K562 (cell line): ENCODE measurements around the gene FGF11. TPM values are rescaled to one million over a fixed set of nuclear protein-coding genes. Genes with fewer than 3 reads are reported as not detected.

Experiments used
- HOMEZ ChIP-seq: fragments of 250-450 bp; sonication (Bioruptor Pico); IDR thresholded peaks from 2 replicates; pipeline ENCODE4 v1.4.0; 2020; ENCODE audit warnings: mild to moderate bottlenecking, moderate library complexity
- KDM5B ChIP-seq: fragments of 200-600 bp; sonication (generic); IDR thresholded peaks from 2 replicates; pipeline ENCODE4 v1.6.1; 2012; ENCODE audit warnings: low read depth, mild to moderate bottlenecking, moderate library complexity, low read length, control low read depth, inconsistent platforms; ENCODE audit not compliant: insufficient replicate concordance
- NRF1 ChIP-seq, 2 experiments: fragments of 450-650 bp; IDR thresholded peaks in 1 of 2; conservative IDR thresholded peaks in 1 of 2; 2 replicates each; pipeline ENCODE4 v1.6.1; 2014; ENCODE audit warnings: mild to moderate bottlenecking in 2 of 2
- PBX2 ChIP-seq, 2 experiments: IDR thresholded peaks in 1 of 2; conservative IDR thresholded peaks in 1 of 2; 2 replicates each; pipeline ENCODE4 v1.6.1; 2016; ENCODE audit warnings: low read depth in 2 of 2, mild to moderate bottlenecking in 1 of 2, missing compliant biosample characterization in 1 of 2, missing genetic modification characterization in 1 of 2, moderate library complexity in 1 of 2
- RBM14 ChIP-seq: fragments of 200-400 bp; formaldehyde crosslinking; IDR thresholded peaks from 2 replicates; pipeline ENCODE4 v1.6.1; 2018; ENCODE audit warnings: low read depth, mild to moderate bottlenecking, low read length, moderate library complexity, borderline replicate concordance; ENCODE audit not compliant: insufficient read depth
- SMC3 ChIP-seq: conservative IDR thresholded peaks from 2 replicates; pipeline ENCODE4 v1.6.1; 2011; ENCODE audit warnings: low read depth, low read length, improper control_type of control experiment; ENCODE audit not compliant: insufficient read depth
- SP1 ChIP-seq: sonication (generic); formaldehyde crosslinking; IDR thresholded peaks from 2 replicates; pipeline ENCODE4 v1.8.1; 2022; ENCODE audit warnings: mild to moderate bottlenecking, missing genetic modification reagents
- ZNF445 ChIP-seq: fragments of 250-450 bp; sonication (Bioruptor Pico); IDR thresholded peaks from 2 replicates; pipeline ENCODE4 v1.4.0; 2020; ENCODE audit warnings: low read depth, mild to moderate bottlenecking, moderate library complexity
- ZNF589 ChIP-seq: fragments of 200-800 bp; sonication (Bioruptor generic); IDR thresholded peaks from 2 replicates; pipeline ENCODE4 v1.6.1; 2016; ENCODE audit warnings: low read depth, missing genetic modification characterization, missing compliant biosample characterization
- ZNF830 ChIP-seq: fragments of 250-450 bp; sonication (Bioruptor Pico); IDR thresholded peaks from 2 replicates; pipeline ENCODE4 v1.5.0; 2021; ENCODE audit warnings: mild to moderate bottlenecking
- polyA plus RNA-seq, 8 experiments: library from polyadenylated mRNA; depleted of rRNA in 4 of 8; stranded (reverse) in 5 of 8; unstranded in 3 of 8; fragments of >200 nt; fragmentation: Nextera tagmentation in 2 of 8; fragmentation: Illumina TruSeq in 1 of 8; extraction: Ambion mirVana in 2 of 8; extraction: Trizol in 1 of 8; gene quantifications; 2 replicates each; pipeline versions ENCODE4 v1.2.1 to v1.2.3, GENCODE V29; 2011 to 2014; ENCODE audit warnings: inconsistent platforms in 1 of 8, missing spikeins in 1 of 8
- total RNA-seq, 7 experiments: library from RNA; depleted of rRNA in 6 of 7; stranded (reverse); fragments of >200 nt in 6 of 7; fragmentation: Illumina TruSeq in 2 of 7; extraction: Trizol in 2 of 7; gene quantifications; 2 replicates each; pipeline versions ENCODE4 v1.2.1 to v1.2.3, GENCODE V29; 2011 to 2021; ENCODE audit warnings: low replicate concordance in 1 of 7
- TF ChIP-seq, protein P1 (sequence below): fragments of 450-650 bp; IDR thresholded peaks from 2 replicates; pipeline ENCODE4 v1.6.1; 2016; ENCODE audit warnings: low read depth, mild to moderate bottlenecking, moderate library complexity
- TF ChIP-seq, protein P2 (sequence below), 2 experiments: fragments of 450-650 bp in 1 of 2; sonication (generic) in 1 of 2; formaldehyde crosslinking; conservative IDR thresholded peaks; 2 replicates each; pipeline versions ENCODE4 v1.4.0 to v1.8.1; 2020 to 2022; ENCODE audit warnings: mild to moderate bottlenecking in 1 of 2, missing genetic modification reagents in 1 of 2
- TF ChIP-seq, protein P3 (sequence below): fragments of 200-800 bp; sonication (Bioruptor generic); IDR thresholded peaks from 2 replicates; pipeline ENCODE4 v1.6.1; 2017; ENCODE audit warnings: missing genetic modification characterization, missing compliant biosample characterization

The FGF11 gene
- total and polyA plus RNA-seq, 9 of the 15 experiments (the other 6 are each of a cell fraction or from before 2014, with no cell fraction given) = 1.2 to 7.5 (median 3.0) TPM

GRCh38 chr17:7484067-7484918 lies 45.0 kb downstream of the FGF11 start, which contains the start of gene POLR2A (continued):
- peak; percentile 85 for TF ChIP-seq ZNF589 (CRISPR knock-in tag)
- TF ChIP-seq ZNF445 (CRISPR knock-in tag) = 0 out of 2 replicates have a peak, but pooled peaks have one; percentile 49
- TF ChIP-seq, protein P1, sequence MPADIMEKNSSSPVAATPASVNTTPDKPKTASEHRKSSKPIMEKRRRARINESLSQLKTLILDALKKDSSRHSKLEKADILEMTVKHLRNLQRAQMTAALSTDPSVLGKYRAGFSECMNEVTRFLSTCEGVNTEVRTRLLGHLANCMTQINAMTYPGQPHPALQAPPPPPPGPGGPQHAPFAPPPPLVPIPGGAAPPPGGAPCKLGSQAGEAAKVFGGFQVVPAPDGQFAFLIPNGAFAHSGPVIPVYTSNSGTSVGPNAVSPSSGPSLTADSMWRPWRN = 0 out of 2 replicates have a peak, but pooled peaks have one; percentile 7
- TF ChIP-seq, protein P2, sequence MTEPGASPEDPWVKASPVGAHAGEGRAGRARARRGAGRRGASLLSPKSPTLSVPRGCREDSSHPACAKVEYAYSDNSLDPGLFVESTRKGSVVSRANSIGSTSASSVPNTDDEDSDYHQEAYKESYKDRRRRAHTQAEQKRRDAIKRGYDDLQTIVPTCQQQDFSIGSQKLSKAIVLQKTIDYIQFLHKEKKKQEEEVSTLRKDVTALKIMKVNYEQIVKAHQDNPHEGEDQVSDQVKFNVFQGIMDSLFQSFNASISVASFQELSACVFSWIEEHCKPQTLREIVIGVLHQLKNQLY (CRISPR knock-in tag; conservative IDR thresholded peaks at IDR 0.05) = 0 out of 4 replicates have a peak, but pooled peaks of 1 of the 2 experiments have one; percentile 69
- TF ChIP-seq HOMEZ = no peak
- 0 out of 2 replicates have a peak, but pooled peaks have one; percentile 71 for TF ChIP-seq ZNF830
- peak; percentile 99 for TF ChIP-seq KDM5B
- TF ChIP-seq, protein P3, sequence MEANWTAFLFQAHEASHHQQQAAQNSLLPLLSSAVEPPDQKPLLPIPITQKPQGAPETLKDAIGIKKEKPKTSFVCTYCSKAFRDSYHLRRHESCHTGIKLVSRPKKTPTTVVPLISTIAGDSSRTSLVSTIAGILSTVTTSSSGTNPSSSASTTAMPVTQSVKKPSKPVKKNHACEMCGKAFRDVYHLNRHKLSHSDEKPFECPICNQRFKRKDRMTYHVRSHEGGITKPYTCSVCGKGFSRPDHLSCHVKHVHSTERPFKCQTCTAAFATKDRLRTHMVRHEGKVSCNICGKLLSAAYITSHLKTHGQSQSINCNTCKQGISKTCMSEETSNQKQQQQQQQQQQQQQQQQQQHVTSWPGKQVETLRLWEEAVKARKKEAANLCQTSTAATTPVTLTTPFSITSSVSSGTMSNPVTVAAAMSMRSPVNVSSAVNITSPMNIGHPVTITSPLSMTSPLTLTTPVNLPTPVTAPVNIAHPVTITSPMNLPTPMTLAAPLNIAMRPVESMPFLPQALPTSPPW (CRISPR knock-in tag) = peak; percentile 99
- no peak for TF ChIP-seq RBM14
- TF ChIP-seq SMC3 = 0 out of 2 replicates have a peak, but pooled peaks have one; percentile 17
- TF ChIP-seq SP1 (CRISPR knock-in tag) = peak; percentile 90
- TF ChIP-seq PBX2 (CRISPR knock-in tag; IDR thresholded peaks at IDR 0.05; ENCODE audit: low read depth) = no peak
- TF ChIP-seq PBX2 (tag; conservative IDR thresholded peaks at IDR 0.05; ENCODE audit: low read depth) = 0 out of 2 replicates have a peak, but pooled peaks have one; percentile 9
- peak; percentile 96 to 97 for TF ChIP-seq NRF1 (conservative IDR thresholded peaks at IDR 0.05 in 1 of 2, IDR thresholded peaks at IDR 0.05 in 1 of 2)
